ENCODE measurements around the gene MBNL3.

GRCh38 chrX:132393085-132393484 is 95.8 kb downstream of the MBNL3 start:
- TF ChIP-seq, protein P1, sequence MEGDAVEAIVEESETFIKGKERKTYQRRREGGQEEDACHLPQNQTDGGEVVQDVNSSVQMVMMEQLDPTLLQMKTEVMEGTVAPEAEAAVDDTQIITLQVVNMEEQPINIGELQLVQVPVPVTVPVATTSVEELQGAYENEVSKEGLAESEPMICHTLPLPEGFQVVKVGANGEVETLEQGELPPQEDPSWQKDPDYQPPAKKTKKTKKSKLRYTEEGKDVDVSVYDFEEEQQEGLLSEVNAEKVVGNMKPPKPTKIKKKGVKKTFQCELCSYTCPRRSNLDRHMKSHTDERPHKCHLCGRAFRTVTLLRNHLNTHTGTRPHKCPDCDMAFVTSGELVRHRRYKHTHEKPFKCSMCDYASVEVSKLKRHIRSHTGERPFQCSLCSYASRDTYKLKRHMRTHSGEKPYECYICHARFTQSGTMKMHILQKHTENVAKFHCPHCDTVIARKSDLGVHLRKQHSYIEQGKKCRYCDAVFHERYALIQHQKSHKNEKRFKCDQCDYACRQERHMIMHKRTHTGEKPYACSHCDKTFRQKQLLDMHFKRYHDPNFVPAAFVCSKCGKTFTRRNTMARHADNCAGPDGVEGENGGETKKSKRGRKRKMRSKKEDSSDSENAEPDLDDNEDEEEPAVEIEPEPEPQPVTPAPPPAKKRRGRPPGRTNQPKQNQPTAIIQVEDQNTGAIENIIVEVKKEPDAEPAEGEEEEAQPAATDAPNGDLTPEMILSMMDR (IDR thresholded peaks at IDR 0.05; ENCODE audit: low read depth, low read length) = no peak
- TF ChIP-seq EZH2phosphoT487 (IDR thresholded peaks at IDR 0.05; ENCODE audit: low read depth) = no peak

Data from OCI-LY3 (cell line).